Bronchial smooth muscle cell (primary cell): ENCODE results near the gene OR51V1. TPM values are rescaled to one million over a fixed set of nuclear protein-coding genes. Genes with fewer than 3 reads are reported as not detected.

Experiments
- total RNA-seq: library from RNA; depleted of rRNA; stranded (reverse); fragments of >200 nt; gene quantifications from 2 replicates; pipeline ENCODE4 v1.2.1, GENCODE V29; 2014

OR51V1 gene
- not detected in 2 replicates for total RNA-seq

GRCh38 chr11:5200582-5200981 lies at the start of gene OR51V1:
OR51V1 (minus strand) TSS chr11:5200682; CDS start chr11:5200682, 0 bp downstream.

GRCh38 chr11:5249807-5250396 lies 49.4 kb upstream of the OR51V1 start, which contains the start of gene HBG1:
HBG1 (minus strand) TSS chr11:5249857; CDS start chr11:5249804, 53 bp downstream.

GRCh38 chr11:5234381-5234834 lies 33.9 kb upstream of the OR51V1 start, which contains the start of gene HBD:
HBD (minus strand) TSS chr11:5234483; CDS start chr11:5234433, 50 bp downstream.

GRCh38 chr11:5226732-5227310 lies 26.3 kb upstream of the OR51V1 start, which contains the start of gene HBB:
HBB (minus strand) TSS chr11:5227071; CDS start chr11:5227021, 50 bp downstream.

GRCh38 chr11:5154657-5155056 lies 45.8 kb downstream of the OR51V1 start, which contains the start of gene OR52A1:
OR52A1 (minus strand) TSS chr11:5154757; CDS start chr11:5152369, 2,388 bp downstream.

Other genes starting within 250 kb of the OR51V1 start
- gene OR51A2, start 245.0 kb downstream of the OR51V1 start, total RNA-seq: not detected in 2 replicates
- gene OR51L1, start 205.8 kb downstream of the OR51V1 start, total RNA-seq: not detected in 2 replicates
- gene OR52J3, start 154.2 kb downstream of the OR51V1 start, total RNA-seq: not detected in 2 replicates
- gene OR52E2, start 141.1 kb downstream of the OR51V1 start, total RNA-seq: not detected in 2 replicates
- 0.16 TPM in 1 of 2 replicates, not detected in the other for gene OR52E1, start 131.1 kb downstream of the OR51V1 start, total RNA-seq
- not detected in 2 replicates for gene OR52A5, start 62.3 kb downstream of the OR51V1 start, total RNA-seq
- gene OR52A1, start 45.9 kb downstream of the OR51V1 start, total RNA-seq: not detected in 2 replicates
- gene HBB, start 26.4 kb upstream of the OR51V1 start, total RNA-seq: not detected in 2 replicates
- 0.34 TPM in 1 of 2 replicates, not detected in the other for gene HBD, start 33.8 kb upstream of the OR51V1 start, total RNA-seq
- gene HBG1, start 49.2 kb upstream of the OR51V1 start, total RNA-seq: not detected in 2 replicates
- gene HBG2, start 54.1 kb upstream of the OR51V1 start, total RNA-seq: 0.32 TPM in 1 of 2 replicates, not detected in the other
- gene HBE1, start 69.3 kb upstream of the OR51V1 start, total RNA-seq: 0.09 TPM in 1 of 2 replicates, not detected in the other
- not detected in 2 replicates for gene OR51B4, start 101.3 kb upstream of the OR51V1 start, total RNA-seq
- gene OR51B2, start 123.6 kb upstream of the OR51V1 start, total RNA-seq: not detected in 2 replicates
- gene OR51B5, start 142.8 kb upstream of the OR51V1 start, total RNA-seq: 0.26 and 0.32 TPM in 2 replicates
- not detected in 2 replicates for gene OR51B6, start 150.8 kb upstream of the OR51V1 start, total RNA-seq
- not detected in 2 replicates for gene OR51M1, start 183.1 kb upstream of the OR51V1 start, total RNA-seq
- not detected in 2 replicates for gene OR51Q1, start 221.4 kb upstream of the OR51V1 start, total RNA-seq
- 0.60 TPM in 1 of 2 replicates, not detected in the other for gene OR51I1, start 240.8 kb upstream of the OR51V1 start, total RNA-seq
- gene OR51I2, start 248.6 kb upstream of the OR51V1 start, total RNA-seq: not detected in 2 replicates